Rectal smooth muscle tissue (tissue), 1 donor: ENCODE measurements around the gene ZBTB20.

Source experiments
- H3K27ac ChIP-seq: one replicate; pipeline ENCODE4 v1.7.0; 2013; ENCODE audit warnings: low read depth, low read length, inconsistent platforms
- H3K27me3 ChIP-seq: one replicate; pipeline ENCODE4 v1.7.0; 2013; ENCODE audit warnings: low read length; ENCODE audit not compliant: control insufficient read depth, insufficient read depth
- H3K36me3 ChIP-seq: one replicate; pipeline ENCODE4 v1.7.0; 2013; ENCODE audit warnings: low read length; ENCODE audit not compliant: control insufficient read depth, insufficient read depth
- H3K4me1 ChIP-seq: one replicate; pipeline ENCODE4 v1.7.0; 2013; ENCODE audit warnings: low read length; ENCODE audit not compliant: control insufficient read depth, insufficient read depth
- H3K4me3 ChIP-seq: one replicate; pipeline ENCODE4 v1.7.0; 2013; ENCODE audit warnings: low read length
- H3K9ac ChIP-seq: one replicate; pipeline ENCODE4 v1.7.0; 2013; ENCODE audit warnings: low read length

ZBTB20 gene

DNA sequence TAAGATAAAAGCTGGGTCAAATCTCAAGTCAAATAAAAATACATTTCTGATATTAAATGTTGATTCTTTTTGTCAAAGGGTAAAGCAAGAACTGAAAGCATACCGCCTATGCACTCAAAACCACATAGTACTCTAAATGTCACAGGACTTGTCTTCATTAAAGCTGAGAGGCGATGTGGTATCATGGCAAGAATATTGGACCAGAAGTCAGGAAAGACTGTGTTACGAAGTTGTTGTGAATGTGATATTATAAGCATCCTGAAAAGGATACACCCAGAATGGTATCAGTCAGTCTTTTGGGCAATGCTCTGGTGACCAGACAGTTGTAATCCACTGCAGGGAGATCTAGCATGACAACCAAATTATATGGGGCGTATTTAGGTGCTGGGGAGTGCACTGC lies 819.4 kb downstream of the ZBTB20 start:
- Histone ChIP-seq H3K36me3 (no peaks in the 10 kb centered on the region), H3K9ac (no peak overlapping the region), H3K27me3 (no peaks in the 10 kb centered on the region), H3K4me1 (no peaks in the 10 kb centered on the region), H3K27ac (no peak overlapping the region), H3K4me3 (no peak overlapping the region)

DNA sequence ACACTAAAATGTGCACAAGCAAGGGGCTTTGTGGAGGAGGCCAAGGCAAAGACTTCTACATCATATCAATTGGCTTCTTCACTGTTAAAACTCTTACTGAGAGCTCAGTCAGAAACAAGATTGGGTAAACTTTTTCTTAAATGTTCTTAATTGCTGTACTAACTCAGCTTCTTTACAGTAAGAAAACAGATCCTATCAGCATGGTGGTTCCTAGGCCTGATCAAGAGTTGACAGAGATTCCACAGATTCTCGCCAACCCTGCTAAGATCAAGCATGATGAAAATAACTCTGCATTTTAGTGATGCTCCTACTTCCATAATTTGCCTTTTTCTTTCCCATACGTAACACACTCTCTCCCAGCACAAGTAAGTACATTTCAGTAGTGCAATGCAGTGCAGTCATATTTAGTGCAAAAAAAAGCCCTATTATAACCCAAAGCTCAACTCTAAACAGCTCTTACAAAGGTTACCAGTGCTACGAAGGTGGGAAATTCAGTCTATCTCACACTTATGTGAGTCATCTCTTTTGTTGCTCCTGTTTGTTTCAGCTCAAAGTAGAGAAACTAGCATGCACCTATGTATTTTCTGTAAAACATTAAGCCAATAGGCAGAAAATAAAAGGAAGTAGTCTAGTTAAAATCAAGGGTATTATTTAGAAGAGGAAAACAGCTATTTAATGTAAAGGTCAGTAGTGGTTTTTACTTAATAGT lies 823.4 kb downstream of the ZBTB20 start:
- H3K4me3 ChIP-seq, result no peak overlapping the region
- no peak overlapping the region for H3K9ac ChIP-seq
- no peaks in the 10 kb centered on the region for H3K36me3 ChIP-seq
- no peaks in the 10 kb centered on the region for H3K4me1 ChIP-seq
- H3K27ac ChIP-seq, result no peak overlapping the region
- no peaks in the 10 kb centered on the region for H3K27me3 ChIP-seq

DNA sequence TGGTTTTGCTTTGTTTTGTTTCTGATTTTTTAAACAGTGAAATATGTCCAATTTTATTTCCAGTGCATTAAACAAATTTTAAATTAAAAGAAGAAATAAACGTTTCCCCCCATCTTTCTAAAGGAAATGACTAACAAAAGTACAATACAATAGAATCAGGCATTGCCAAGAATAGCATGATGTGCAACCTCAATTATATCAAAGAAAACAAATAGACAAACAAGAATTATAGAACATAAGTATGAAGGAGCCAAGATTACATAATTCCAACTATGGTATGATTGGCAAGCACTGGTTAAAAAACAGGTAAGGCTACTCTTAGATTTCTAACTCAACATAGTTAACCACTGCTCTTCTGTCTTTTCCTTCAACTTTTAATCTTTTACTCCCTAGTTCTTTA lies 826.8 kb downstream of the ZBTB20 start:
- no peaks in the 10 kb centered on the region for H3K36me3 ChIP-seq
- H3K9ac ChIP-seq, result no peak overlapping the region
- no peak overlapping the region for H3K27ac ChIP-seq
- no peaks in the 10 kb centered on the region for H3K4me1 ChIP-seq
- no peaks in the 10 kb centered on the region for H3K27me3 ChIP-seq
- no peak overlapping the region for H3K4me3 ChIP-seq

DNA sequence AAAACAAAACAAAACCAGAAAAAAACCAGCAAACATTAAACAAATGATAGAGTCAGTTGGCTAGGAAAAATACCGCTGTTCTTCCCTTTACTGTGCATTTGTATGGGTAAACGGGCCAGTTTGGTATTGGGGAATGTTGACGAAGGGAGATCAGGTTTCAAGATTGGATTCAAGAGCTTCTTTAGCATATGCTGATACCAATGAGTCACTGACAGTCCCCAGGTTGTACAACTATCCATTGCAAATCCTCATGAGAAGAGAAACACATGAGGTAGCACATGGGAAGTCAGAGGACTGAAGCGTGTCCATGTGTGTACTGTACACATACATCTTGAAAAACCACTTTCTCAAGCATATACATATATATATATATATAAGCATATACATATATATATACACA lies 827.6 kb downstream of the ZBTB20 start:
- Histone ChIP-seq H3K4me3 (no peak overlapping the region), H3K27ac (no peak overlapping the region), H3K27me3 (no peaks in the 10 kb centered on the region), H3K9ac (no peak overlapping the region), H3K4me1 (no peaks in the 10 kb centered on the region), H3K36me3 (no peaks in the 10 kb centered on the region)

DNA sequence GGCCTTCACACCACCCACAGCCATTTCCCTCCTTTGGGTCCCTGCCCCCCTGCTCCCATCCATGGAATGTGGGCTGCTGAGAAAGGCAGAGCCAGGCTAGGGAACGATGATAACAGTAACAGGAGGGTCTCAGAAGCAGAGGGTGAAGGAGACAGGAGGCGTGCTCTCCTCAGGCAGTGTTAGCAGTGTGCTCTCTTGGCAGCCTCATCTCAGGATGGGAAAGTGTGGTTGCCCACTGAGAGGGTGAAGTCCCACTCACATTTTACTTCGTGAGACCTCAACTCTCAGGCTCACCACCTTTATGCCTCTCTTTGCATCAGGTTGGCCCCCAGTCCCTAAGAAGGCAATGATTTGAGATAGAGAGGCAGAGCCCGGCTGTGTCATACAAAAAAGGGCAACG lies 828.8 kb downstream of the ZBTB20 start:
- H3K36me3 ChIP-seq, result no peaks in the 10 kb centered on the region
- H3K4me1 ChIP-seq, result no peaks in the 10 kb centered on the region
- no peak overlapping the region for H3K4me3 ChIP-seq
- H3K9ac ChIP-seq, result no peak overlapping the region
- no peak overlapping the region for H3K27ac ChIP-seq
- H3K27me3 ChIP-seq, result no peaks in the 10 kb centered on the region

DNA sequence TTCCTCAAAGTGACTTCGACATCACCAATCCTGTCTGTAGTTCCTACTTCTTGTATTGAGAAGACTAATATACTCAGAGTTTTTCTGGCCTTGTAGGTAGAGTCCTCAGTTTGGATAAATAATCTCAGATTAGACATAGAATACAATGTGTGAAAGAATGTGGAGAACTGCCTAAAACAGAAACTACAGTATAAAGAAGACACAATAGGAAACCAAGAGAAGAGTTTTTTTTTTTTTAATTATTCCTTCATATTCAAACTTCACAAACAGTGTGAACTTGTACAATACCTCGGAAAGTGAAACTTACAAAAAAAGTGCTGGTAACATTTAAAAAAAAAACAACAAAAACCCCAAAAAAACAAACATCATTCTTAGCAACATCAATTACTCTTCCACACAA lies 832.8 kb downstream of the ZBTB20 start:
- no peaks in the 10 kb centered on the region for H3K4me1 ChIP-seq
- no peak overlapping the region for H3K27ac ChIP-seq
- no peak overlapping the region for H3K9ac ChIP-seq
- H3K27me3 ChIP-seq, result no peaks in the 10 kb centered on the region
- no peak overlapping the region for H3K4me3 ChIP-seq
- no peaks in the 10 kb centered on the region for H3K36me3 ChIP-seq

DNA sequence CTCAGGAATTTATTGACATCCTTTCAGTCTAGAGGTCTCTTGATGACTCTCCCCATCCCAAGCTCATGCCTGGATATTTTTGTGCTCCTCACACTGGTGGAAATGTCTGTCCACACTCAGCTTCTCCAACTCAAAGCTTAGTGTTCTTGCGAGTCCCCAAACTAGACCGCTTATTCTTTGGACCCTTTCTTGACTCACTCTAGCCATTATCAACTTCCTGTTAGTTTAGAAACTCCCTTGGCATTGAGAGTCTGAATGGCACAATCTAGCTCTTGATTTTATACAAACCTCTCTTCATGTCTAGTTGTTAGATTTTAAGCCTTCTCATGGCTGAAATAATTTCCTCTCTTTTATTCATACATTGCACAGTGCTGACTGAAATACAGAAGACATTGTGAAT lies 833.7 kb downstream of the ZBTB20 start:
- Histone ChIP-seq H3K4me1 (no peaks in the 10 kb centered on the region), H3K4me3 (no peak overlapping the region), H3K9ac (no peak overlapping the region), H3K36me3 (no peaks in the 10 kb centered on the region), H3K27me3 (no peaks in the 10 kb centered on the region), H3K27ac (no peak overlapping the region)

DNA sequence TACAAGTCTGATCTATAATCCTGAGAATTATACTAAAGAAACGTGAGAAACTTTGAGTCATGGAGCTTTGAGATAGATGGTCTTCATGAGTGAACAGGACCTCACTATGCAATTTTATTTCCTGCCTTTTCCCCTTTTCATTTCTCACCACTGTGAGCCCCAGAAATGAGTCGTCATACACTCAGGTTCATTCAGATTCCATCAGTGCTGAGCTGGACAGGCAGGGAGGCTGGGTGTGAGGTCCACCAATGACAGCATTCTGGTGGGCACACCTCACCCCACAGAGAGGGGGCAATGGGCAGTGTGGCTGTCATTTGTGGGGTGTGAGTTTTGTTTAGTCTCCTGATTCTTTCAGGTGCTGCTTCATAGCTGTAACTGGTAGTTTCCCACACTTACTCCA lies 836.4 kb downstream of the ZBTB20 start:
- H3K36me3 ChIP-seq, result no peaks in the 10 kb centered on the region
- no peak overlapping the region for H3K4me3 ChIP-seq
- no peaks in the 10 kb centered on the region for H3K4me1 ChIP-seq
- H3K9ac ChIP-seq, result no peak overlapping the region
- H3K27me3 ChIP-seq, result no peaks in the 10 kb centered on the region
- no peak overlapping the region for H3K27ac ChIP-seq

DNA sequence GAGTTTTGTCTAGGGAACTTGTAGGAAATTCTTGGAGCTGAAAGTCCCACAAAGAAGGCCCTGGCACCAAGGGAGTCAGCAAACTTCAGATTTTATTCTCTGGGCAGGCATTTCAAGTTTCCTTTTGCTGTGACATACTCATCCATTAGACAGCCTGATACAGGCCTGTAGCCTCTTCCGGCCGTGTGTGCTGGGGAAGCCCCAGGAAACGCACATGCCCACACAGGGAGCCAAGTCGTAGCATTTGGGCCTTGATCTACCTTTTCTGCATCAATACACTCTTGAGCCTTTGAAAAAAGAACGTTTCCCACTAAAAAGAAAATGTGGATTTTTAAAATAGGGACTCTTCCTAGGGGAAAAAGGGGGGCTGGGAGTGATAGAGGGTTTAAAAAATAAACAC lies 838.3 kb downstream of the ZBTB20 start:
- no peak overlapping the region for H3K9ac ChIP-seq
- no peak overlapping the region for H3K27ac ChIP-seq
- H3K4me1 ChIP-seq, result no peaks in the 10 kb centered on the region
- H3K27me3 ChIP-seq, result no peaks in the 10 kb centered on the region
- H3K36me3 ChIP-seq, result no peaks in the 10 kb centered on the region
- H3K4me3 ChIP-seq, result no peak overlapping the region

DNA sequence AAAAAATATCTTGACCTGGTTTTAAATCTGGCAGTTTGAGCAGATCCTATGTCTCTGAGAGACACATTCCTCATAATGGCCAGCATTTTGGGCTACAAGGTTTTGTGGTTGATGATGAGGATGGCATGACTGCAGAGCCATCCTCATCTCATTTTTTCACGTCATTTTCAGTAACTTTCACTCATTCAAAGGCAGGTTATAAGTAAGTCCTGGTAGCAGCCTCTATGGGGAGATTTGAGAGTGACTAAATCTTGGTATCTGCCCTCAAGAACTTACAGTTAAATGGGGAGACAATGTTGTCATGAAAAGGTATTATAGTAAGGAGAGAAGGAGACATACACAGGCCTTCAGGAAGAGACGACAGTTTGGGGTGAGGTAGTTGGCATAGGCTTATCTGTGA lies 838.7 kb downstream of the ZBTB20 start:
- H3K9ac ChIP-seq, result no peak overlapping the region
- no peak overlapping the region for H3K4me3 ChIP-seq
- no peaks in the 10 kb centered on the region for H3K36me3 ChIP-seq
- H3K27me3 ChIP-seq, result no peaks in the 10 kb centered on the region
- no peaks in the 10 kb centered on the region for H3K4me1 ChIP-seq
- no peak overlapping the region for H3K27ac ChIP-seq

DNA sequence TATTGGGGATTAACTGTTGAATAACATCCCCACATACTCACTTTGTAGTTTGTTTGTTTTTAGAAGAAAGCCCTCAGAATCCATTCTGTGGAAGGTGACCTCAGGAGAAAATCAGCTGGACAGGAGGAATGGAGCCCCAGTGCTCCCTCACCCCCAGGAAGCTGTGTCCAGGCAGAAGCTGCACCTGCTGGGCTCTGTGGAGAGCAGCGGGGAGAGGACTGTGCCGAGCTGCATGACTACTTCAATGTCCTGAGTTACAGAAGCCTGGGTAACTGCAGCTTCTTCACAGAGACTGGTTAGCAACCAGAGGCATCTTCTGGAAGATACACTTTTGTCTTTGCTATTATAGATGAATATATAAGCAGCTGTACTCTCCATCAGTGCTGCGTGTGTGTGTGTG lies 839.3 kb downstream of the ZBTB20 start:
- Histone ChIP-seq H3K36me3 (no peaks in the 10 kb centered on the region), H3K4me3 (no peak overlapping the region), H3K4me1 (no peaks in the 10 kb centered on the region), H3K9ac (no peak overlapping the region), H3K27me3 (no peaks in the 10 kb centered on the region), H3K27ac (no peak overlapping the region)

DNA sequence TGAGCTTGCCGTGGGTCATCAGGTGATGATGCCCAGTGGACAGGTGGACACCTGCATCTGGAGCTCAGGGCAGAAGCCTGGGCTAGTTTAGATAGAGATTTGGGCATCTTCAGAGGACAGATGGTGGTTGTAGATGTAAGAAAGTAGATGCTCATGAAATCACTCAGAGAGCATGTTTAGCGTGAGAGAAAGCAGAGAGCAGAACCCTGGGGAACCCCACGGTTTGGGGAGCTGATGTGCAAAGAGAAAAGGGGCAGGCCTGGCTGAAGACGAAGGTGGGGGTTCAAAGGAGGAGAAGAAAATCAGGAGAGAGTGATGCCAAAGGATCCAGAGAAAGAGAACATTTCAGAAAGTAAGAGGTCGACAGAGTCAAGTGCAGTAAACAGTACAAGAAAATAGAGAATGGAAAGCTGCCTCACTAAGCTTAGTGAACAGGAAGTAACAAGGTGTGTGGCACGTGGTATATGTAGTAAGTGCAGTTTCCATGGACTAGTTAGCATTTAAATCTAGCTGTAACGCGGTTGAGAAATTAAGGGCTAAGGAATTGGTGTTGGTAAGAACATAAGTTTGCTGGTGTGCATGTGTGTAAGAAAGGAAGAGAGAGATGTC lies 839.8 kb downstream of the ZBTB20 start:
- Histone ChIP-seq H3K36me3 (no peaks in the 10 kb centered on the region), H3K27me3 (no peaks in the 10 kb centered on the region), H3K27ac (no peak overlapping the region), H3K9ac (no peak overlapping the region), H3K4me1 (no peaks in the 10 kb centered on the region), H3K4me3 (no peak overlapping the region)

DNA sequence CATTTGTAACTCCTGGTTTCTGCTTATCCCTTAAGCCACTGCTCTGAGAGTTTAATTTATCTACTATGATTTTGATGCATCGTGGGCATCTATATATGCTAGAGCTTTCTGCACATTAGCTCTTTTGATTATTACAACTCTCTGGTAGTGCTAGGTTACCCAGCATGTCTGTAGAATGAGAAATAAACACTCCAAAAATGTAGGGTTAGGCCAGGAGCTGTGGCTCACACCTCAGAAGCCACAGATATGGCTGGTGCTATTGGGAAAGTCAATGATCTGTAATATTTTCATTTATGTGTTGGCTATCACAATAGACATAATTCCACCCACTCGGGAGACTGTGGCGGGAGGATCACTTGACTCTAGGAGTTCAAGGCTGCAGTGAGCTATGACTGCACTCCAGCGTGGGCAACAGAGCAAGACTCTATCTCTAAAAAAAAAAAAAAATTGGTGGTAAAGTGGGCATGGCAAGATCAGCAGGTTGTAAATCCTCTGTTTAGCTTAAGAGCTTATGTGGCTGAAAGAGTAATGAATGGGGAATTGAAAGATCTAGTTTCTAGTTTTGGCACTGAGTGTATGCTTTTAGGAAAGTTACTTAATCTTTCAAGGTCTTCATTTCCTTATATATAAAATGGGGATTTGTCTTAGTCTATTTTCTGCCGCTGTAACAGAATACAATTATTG lies 847.0 kb downstream of the ZBTB20 start:
- Histone ChIP-seq H3K9ac (no peak overlapping the region), H3K4me1 (no peaks in the 10 kb centered on the region), H3K36me3 (no peaks in the 10 kb centered on the region), H3K4me3 (no peak overlapping the region), H3K27ac (no peak overlapping the region), H3K27me3 (no peaks in the 10 kb centered on the region)
